ENCODE results near the gene PLD5.

GRCh38 chr1:242086706-242087105 is 437.8 kb downstream of the PLD5 start:
- TF ChIP-seq CTCF (IDR thresholded peaks at IDR 0.05; ENCODE audit: low read length) (no peak), EZH2 (IDR thresholded peaks at IDR 0.05; ENCODE audit: borderline replicate concordance, low read length) (no peak)

Data from OCI-LY1 (cell line).